GM21360 (cell line): Measurements from ENCODE around the gene GUSB.

ENCODE experiments used
- ATAC-seq: cut with Tn5 transposase; IDR thresholded peaks from one replicate; pipeline ENCODE4 v1.9.1; 2021; ENCODE audit warnings: mild to moderate bottlenecking, moderate library complexity; ENCODE audit not compliant: unreplicated experiment

GUSB gene

GRCh38 chr7:65938336-65938895 lies 43.6 kb downstream of the GUSB start:
- ATAC-seq: no peak

GRCh38 chr7:65937296-65937695 lies 44.7 kb downstream of the GUSB start:
- no peak for ATAC-seq

GRCh38 chr7:65931685-65932084 lies 50.3 kb downstream of the GUSB start:
- ATAC-seq: no peak

GRCh38 chr7:65927489-65928448 lies 54.2 kb downstream of the GUSB start:
- no peak for ATAC-seq

GRCh38 chr7:65926588-65926987 lies 55.4 kb downstream of the GUSB start:
- no peak for ATAC-seq

- ATAC-seq: no peak
These were observed 57.0 kb downstream of the GUSB start for GRCh38 chr7:65925040-65925439.

- ATAC-seq: no peak
These were observed 57.8 kb downstream of the GUSB start for GRCh38 chr7:65924193-65924592.

- ATAC-seq: no peak
These were observed 58.7 kb downstream of the GUSB start for GRCh38 chr7:65923316-65923715.

- ATAC-seq: no peak
These were observed 65.9 kb downstream of the GUSB start for GRCh38 chr7:65915921-65916657.

- no peak for ATAC-seq
These were observed 69.8 kb downstream of the GUSB start for GRCh38 chr7:65912237-65912636.
